ENCODE measurements around the gene KRT12.

GRCh38 chr17:40824015-40824832, 42.8 kb downstream of the KRT12 start:
- no peak for TF ChIP-seq CTCF (conservative IDR thresholded peaks at IDR 0.05; ENCODE audit: low read depth, low read length)
- no peak for TF ChIP-seq POLR2A (IDR thresholded peaks at IDR 0.05; ENCODE audit: low read depth, low read length)
- no peak for TF ChIP-seq ELK1 (IDR thresholded peaks at IDR 0.05; ENCODE audit: borderline replicate concordance, low read depth, low read length)

Measured in IMR-90 (cell line).